Activated naive CD4-positive, alpha-beta T cell treated with anti-CD3 and anti-CD28 coated beads, Interleukin-2, amount 50 U/mL, for 16 hours (primary cell): Measurements from ENCODE around the gene MYO3A.
"Not testable (repeated sequence)": the region's sequence is repeated elsewhere in the genome, so short reads cannot be mapped to it uniquely, and the experiment has no call there.

Experiments
- DNase-seq: peaks from one replicate; pipeline ENCODE4 v3.0.0-alpha.2; 2020

MYO3A gene

DNA sequence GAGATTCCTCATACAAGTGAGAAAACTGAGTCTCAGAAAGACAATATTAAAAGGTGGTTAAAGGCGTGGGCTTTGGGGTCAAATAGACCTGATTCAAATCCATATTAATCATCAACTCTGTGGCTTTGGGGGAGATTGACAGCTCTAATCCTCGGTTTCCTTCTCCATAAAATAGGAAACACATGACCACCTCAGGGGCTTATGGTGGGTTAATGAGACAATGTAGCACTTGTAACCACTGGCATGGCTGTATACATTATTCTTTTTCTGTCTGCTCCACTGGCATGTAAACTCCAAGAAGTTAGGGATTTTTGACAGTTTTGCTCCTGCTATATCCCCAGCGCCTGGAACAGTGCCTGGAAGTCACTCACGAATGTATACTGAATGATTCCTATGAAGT lies 161.8 kb downstream of the MYO3A start:
- no peak for DNase-seq

GRCh38 chr10:26097549-26097948 lies 163.5 kb downstream of the MYO3A start:
- DNase-seq: not testable (repeated sequence)

DNA sequence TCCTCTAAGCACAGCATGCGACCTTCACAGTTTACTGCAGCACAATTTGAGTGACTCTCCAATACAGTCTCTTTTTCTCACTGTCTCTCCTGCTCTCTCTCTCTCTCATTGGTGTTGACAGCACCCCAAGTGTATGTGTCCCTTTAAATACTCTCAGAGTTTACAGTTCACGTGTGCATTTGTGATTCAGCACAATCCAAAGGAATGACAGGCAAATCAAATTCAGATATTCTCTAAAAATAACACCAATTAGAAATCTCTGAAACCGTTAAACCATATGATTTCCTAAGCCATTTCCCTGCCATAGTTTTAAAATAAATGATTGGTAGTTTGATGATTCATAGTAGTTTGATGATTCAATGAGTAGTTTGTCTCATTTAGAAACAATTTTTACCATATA lies 178.5 kb downstream of the MYO3A start:
- DNase-seq: no peak

- DNase-seq: no peak
Observed at GRCh38 chr10:26138613-26139012, 204.6 kb downstream of the MYO3A start.

GRCh38 chr10:26156019-26156418 lies 222.0 kb downstream of the MYO3A start:
- no peak for DNase-seq

DNA sequence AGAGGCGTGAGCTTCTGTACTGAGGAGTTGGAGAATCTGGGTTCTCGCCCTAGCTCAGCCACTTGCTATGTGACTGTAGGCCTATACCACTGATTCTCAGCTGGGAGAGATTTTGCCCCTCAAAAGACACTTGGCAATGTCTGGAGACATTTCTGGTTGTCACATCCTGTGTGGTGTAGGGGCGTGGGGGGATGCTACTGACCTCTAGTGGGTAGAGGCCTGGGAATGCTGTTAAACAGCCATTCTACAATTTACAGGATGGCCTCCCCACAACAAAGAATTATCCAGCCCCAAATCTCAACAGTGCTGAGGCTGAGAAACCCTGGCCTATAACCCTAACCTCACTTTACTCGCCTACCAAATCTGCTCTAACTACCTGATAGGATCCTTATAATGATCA lies 223.7 kb downstream of the MYO3A start:
- no peak for DNase-seq

- DNase-seq: no peak
Observed at GRCh38 chr10:26169466-26169865, 235.4 kb downstream of the MYO3A start.

GRCh38 chr10:26172131-26172530 lies 238.1 kb downstream of the MYO3A start:
- DNase-seq: no peak

DNA sequence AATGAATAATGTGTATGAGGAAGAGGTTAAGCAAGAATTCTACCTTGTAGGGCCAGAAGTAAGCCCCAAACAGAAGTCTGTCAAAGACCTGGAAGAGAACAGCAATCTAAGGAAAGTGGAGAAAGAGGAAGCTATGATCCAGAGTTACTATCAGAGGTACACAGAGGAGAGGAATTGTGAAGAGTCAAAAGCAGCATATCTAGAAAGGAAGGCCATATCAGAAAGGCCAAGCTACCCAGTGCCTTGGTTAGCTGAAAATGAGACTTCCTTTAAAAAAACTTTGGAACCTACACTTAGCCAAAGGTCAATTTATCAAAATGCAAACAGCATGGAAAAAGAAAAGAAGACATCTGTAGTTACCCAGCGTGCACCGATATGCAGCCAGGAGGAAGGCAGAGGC lies 239.8 kb downstream of the MYO3A start:
- no peak for DNase-seq

- no peak for DNase-seq
Observed at GRCh38 chr10:26177341-26177740, 243.3 kb downstream of the MYO3A start.

DNA sequence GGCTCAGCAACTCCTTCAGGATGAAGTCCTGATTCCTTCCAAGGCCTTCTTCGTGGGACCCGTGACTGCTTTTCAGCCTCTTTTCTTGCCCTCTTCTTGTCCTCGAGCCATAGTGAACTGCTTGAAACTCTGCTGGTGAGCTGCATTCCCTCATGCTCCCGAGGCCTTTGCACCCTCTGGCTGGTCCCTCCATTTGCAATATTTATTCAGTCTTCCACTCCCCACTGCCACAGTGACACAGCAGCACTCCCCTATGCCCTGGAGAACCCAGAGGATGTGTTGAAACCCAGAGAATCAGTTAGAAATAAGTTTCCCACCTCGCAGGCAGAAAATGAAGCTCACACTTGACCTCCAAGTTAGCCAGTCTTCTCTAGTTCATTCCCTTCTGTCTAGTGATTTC lies 260.2 kb downstream of the MYO3A start:
- DNase-seq: no peak

DNA sequence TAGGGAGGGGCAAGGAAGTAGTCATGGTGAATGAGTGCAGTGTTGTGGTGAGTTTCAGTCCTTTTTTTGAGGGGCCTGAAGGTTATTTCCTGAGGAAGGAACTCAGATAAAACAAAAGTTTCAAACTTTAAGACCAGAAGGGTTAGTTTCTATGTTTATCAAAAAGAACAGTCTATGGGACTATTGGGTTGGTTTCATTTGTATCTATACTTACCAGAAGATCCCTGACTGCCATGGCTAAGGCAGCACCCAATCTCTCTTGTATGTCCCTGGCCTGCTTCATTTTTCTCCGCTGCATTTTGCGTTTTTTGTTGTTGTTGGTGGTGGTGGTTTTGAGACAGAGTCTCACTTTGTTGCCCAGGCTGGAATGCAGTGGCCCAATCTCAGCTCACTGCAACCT lies 263.2 kb downstream of the MYO3A start:
- no peak for DNase-seq

DNA sequence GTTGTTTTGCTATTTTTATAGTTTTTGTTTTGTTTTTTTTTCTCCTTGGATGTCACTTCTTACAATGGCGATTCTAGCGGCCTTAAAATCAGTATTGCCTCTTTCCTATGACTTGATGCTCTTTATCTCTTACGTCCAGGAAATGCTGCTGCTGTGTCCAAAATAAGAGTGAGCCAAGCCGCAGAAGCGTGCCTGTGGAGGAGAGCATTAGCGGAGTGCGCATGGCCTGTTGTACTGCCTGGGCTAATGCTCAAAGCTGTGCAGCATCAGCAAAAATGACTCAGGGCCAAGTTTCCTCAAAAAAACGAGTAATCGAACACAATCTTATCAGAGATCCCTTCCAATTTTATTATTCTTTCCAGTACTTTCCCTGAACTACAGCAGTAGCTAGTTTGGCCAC lies 264.1 kb downstream of the MYO3A start:
- DNase-seq: no peak

GRCh38 chr10:26199841-26200240 lies 265.8 kb downstream of the MYO3A start:
- DNase-seq: no peak

DNA sequence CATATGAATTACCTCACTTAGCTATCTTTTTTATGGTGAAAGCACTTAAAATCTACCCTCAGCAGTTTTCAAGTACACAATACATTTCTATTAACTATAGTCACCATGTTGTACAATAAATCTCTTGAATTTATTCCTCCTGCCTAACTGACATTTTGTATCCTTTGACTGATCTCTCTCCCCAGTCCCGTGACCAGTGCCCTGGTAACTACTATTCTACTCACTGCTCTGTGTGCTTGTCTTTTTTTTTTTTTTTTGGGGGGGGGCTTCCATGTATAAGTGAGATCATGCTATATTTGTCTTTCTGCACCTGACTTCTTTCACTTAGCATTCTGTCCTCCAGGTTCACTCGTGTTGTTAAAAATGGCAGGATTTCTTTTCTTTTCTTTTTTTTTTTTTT lies 271.2 kb downstream of the MYO3A start:
- DNase-seq: no peak

GRCh38 chr10:26211781-26212444 lies 277.9 kb downstream of the MYO3A start:
- DNase-seq: no peak

GRCh38 chr10:26212511-26212910 lies 278.5 kb downstream of the MYO3A start:
- no peak for DNase-seq

DNA sequence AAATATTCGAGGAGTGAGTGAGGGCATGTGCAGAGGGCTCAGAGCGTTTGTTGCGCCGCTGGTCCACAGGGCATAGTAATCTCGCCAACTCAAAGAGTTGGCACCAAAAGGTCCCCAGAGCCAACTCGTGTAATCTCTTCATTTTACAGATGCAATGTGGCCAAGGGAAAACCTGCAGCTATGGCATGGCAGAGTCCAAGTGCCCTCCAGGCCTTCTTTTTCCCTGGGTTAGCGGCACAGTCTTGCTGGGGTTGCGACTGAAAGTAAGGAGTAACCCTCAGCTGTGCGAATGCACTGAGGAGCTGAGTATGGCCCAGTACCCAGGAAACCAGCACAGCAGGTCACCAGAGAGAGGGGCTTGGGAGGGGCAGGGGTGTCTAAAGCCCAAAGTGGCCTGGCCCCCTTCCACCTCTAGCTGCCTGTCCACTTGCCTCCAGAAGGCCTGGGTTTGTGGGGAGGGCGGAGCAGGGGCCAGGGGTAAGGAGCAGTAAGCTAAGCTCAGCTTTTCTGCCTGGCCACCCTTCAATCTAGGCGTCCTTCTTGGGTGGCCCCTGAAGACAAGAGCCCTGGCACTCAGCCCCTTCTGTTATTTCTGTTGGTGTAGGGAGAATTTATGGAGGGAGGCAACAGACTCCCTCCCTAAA lies 279.2 kb downstream of the MYO3A start:
- DNase-seq: no peak

- no peak for DNase-seq
Observed at GRCh38 chr10:26214004-26214403, 280.0 kb downstream of the MYO3A start.

DNA sequence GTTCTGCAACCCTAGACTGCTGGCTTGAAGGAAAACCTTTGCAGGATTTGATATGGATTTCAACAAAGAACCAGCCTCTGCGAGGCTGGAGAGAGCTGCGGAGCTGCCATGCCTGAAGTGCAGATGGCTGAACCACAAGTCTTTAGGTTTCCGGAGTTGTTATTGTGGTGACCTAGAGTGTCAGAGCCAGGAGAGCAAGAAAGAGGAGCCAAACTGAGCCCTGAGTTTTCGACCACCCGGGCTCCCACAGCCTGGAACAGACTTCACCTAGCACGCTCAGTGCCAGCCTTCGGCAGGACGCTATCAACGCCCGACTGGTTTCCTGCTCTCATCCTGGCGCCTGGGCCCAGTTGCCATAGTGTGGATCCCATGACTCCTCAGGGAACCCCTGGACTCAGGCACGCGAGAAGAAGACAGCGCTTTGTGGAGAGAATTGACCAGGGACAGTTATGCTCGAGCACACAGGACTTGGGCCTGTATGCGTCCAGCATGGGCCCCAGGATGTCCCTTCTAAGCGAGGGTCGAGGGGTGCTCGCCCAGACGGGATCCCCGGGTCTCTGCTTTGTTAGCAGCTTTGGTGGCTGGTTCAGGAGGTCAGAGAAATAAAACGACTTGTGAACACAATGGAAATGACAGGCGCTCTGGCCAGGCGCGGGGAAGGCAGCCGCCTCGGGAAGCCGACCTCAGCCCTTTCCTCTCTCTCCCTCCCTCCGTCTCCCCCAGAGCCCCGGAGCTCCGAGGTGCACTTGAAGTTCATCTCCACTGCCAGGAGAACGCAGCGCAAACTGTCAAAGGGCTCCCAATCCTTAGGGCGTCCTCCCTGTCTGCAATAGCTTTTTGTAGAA lies 280.7 kb downstream of the MYO3A start:
- DNase-seq: no peak

- no peak for DNase-seq
Observed at GRCh38 chr10:26215396-26215934, 281.4 kb downstream of the MYO3A start.

DNA sequence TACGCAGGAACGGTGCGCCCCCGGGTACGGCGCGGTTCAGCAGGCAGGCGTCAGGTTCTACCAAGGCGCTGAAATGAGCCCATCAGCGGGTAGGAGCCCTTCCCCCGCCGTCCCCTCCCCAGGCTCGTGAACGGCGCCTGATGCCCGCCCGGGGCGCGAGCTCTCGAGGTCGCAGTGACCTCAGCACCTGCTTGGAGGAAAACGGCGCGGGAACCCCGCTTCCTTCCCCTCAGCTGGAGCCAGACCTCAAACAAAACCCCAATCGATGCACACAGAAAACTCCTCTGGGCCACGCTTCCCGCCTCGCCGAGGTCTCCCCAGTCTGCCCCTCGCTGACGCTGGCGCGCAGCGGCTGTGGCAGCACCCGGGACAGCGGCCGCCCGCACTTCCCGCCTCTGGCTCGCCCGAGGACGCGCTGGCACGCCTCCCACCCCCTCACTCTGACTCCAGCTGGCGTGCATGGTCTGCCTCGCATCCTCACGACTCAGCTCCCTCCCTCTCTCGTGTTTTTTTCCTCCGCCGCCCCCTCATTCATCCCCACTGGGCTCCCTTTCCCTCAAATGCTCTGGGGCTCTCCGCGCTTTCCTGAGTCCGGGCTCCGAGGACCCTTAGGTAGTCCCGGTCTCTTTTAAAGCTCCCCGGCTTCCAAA lies 282.0 kb downstream of the MYO3A start:
- peak; percentile 28 for DNase-seq
